HCT116 (cell line): ENCODE measurements around the gene RALGAPA1. TPM values are rescaled to one million over a fixed set of nuclear protein-coding genes. Genes with fewer than 3 reads are reported as not detected.

Source experiments
- ATAC-seq: fragments of 200-7000 bp; cut with Tn5 transposase; 2 replicates; pipeline ENCODE4 v1.9.1; 2020; ENCODE audit warnings: mild to moderate bottlenecking, moderate library complexity
- BruUV-seq: library from RNA; stranded (reverse); fragments of 400-500 nt; replicated peaks from 2 replicates; lab custom pipeline; 2021; lab: Mats Ljungman, UMichigan
- CTCF ChIA-PET: fragments of 300-600 bp; sonication (Branson Sonifier 250); formaldehyde crosslinking; loops from one replicate; lab custom pipeline; 2021; ENCODE audit warnings: antibody characterized with exemption; lab: Charles Lee
- POLR2A ChIA-PET: fragments of 300-600, 350-600 bp; sonication (Branson Sonifier 250); formaldehyde crosslinking; loops from one replicate; lab custom pipeline; 2021; ENCODE audit warnings: antibody characterized with exemption; lab: Charles Lee
- RAD21 ChIA-PET, 2 experiments: fragments of 300-600 bp; sonication (Branson Sonifier 250); formaldehyde crosslinking; loops; one replicate each; lab custom pipeline; 2023; ENCODE audit warnings: low total read pairs in 2 of 2; ENCODE audit not compliant: uncharacterized antibody in 2 of 2, unreplicated experiment in 2 of 2, low non-redundant PET in 1 of 2; lab: Charles Lee
- DNase-seq: peaks from one replicate; pipeline ENCODE4 v3.0.0-alpha.2; 2010; ENCODE audit warnings: low read depth, low spot score
- H2AFZ ChIP-seq: fragments of 200-600 bp; shearing (Covaris generic), sonication (generic); 2 replicates; pipeline ENCODE4 v1.6.1; 2017; ENCODE audit warnings: low read depth, mixed run types, mixed read lengths, antibody characterized with exemption, low read length; ENCODE audit not compliant: poor library complexity, severe bottlenecking
- H3K27ac ChIP-seq: 2 replicates; pipeline ENCODE4 v1.5.1; 2012; ENCODE audit warnings: low read depth, low read length
- H3K27me3 ChIP-seq: fragments of 200-600 bp; sonication (generic); 2 replicates; pipeline ENCODE4 v1.6.1; 2016; ENCODE audit warnings: mixed run types, low read length, mixed read lengths; ENCODE audit not compliant: insufficient read depth
- H3K36me3 ChIP-seq, 2 experiments: fragments of 200-500 bp in 1 of 2; fragments of 200-600 bp in 1 of 2; sonication (Bioruptor generic) in 1 of 2; sonication (generic) in 1 of 2; 2 replicates each; pipeline versions ENCODE4 v1.5.1 to v1.6.1; 2014 to 2016; ENCODE audit warnings: low read length in 2 of 2, inconsistent platforms in 1 of 2, mixed read lengths in 1 of 2, mixed run types in 1 of 2; ENCODE audit not compliant: insufficient read depth in 2 of 2, control insufficient read depth in 1 of 2
- H3K4me1 ChIP-seq, 2 experiments: fragments of 200-600 bp in 1 of 2; sonication (generic) in 1 of 2; 2 replicates each; pipeline versions ENCODE4 v1.5.1 to v1.6.1; 2012 to 2017; ENCODE audit warnings: low read length in 2 of 2, inconsistent platforms in 1 of 2, mild to moderate bottlenecking in 1 of 2, mixed read lengths in 1 of 2, mixed run types in 1 of 2, moderate library complexity in 1 of 2; ENCODE audit not compliant: insufficient read depth in 2 of 2, control insufficient read depth in 1 of 2
- H3K4me2 ChIP-seq: fragments of 200-600 bp; sonication (generic); 2 replicates; pipeline ENCODE4 v1.6.1; 2017; ENCODE audit warnings: mixed run types, low read length, mixed read lengths
- H3K4me3 ChIP-seq, 2 experiments: fragments of 200-600 bp in 1 of 2; sonication (generic) in 1 of 2; replicated peaks in 1 of 2; 2 replicates each; pipeline ENCODE4 v1.5.1; 2011 to 2016; ENCODE audit warnings: low read length in 2 of 2, control low read depth in 1 of 2, low read depth in 1 of 2, mild to moderate bottlenecking in 1 of 2, mixed read lengths in 1 of 2, mixed run types in 1 of 2
- H3K79me2 ChIP-seq: fragments of 200-600 bp; sonication (generic); 2 replicates; pipeline ENCODE4 v1.6.1; 2017; ENCODE audit warnings: mild to moderate bottlenecking, mixed run types, low read length, moderate library complexity, mixed read lengths; ENCODE audit not compliant: insufficient read depth
- H3K9ac ChIP-seq: fragments of 200-600 bp; sonication (generic); 2 replicates; pipeline ENCODE4 v1.6.1; 2016; ENCODE audit warnings: low read length, mixed read lengths
- H3K9me2 ChIP-seq: fragments of 200-600 bp; sonication (generic), shearing (Covaris generic); 2 replicates; pipeline ENCODE4 v1.6.1; 2017; ENCODE audit warnings: mixed run types, mild to moderate bottlenecking, moderate library complexity; ENCODE audit not compliant: insufficient read depth
- H3K9me3 ChIP-seq, 2 experiments: fragments of 200-500 bp in 1 of 2; fragments of 200-600 bp in 1 of 2; sonication (Bioruptor generic) in 1 of 2; sonication (generic) in 1 of 2; 2 replicates each; pipeline ENCODE4 v1.6.1; 2014 to 2017; ENCODE audit warnings: low read length in 2 of 2, mixed read lengths in 2 of 2, inconsistent platforms in 1 of 2, low read depth in 1 of 2, mild to moderate bottlenecking in 1 of 2, mixed run types in 1 of 2, moderate library complexity in 1 of 2; ENCODE audit not compliant: control insufficient read depth in 1 of 2, insufficient read depth in 1 of 2
- H4K20me1 ChIP-seq: fragments of 200-600 bp; sonication (generic), shearing (Covaris generic); 2 replicates; pipeline ENCODE4 v1.6.1; 2017; ENCODE audit warnings: mixed run types, mild to moderate bottlenecking, moderate library complexity; ENCODE audit not compliant: insufficient read depth
- CBX3 ChIP-seq: IDR thresholded peaks from 2 replicates; pipeline ENCODE4 v1.6.1; 2012; ENCODE audit warnings: low read depth
- EZH2phosphoT487 ChIP-seq: fragments of 200-600 bp; IDR thresholded peaks from 2 replicates; pipeline ENCODE4 v1.6.1; 2018; ENCODE audit warnings: antibody characterized with exemption, borderline replicate concordance
- FOSL1 ChIP-seq: IDR thresholded peaks from 2 replicates; pipeline ENCODE4 v1.6.1; 2012; ENCODE audit warnings: low read depth
- POLR2AphosphoS5 ChIP-seq: IDR thresholded peaks from 2 replicates; pipeline ENCODE4 v1.6.1; 2011; ENCODE audit warnings: mild to moderate bottlenecking, low read depth, low read length, moderate library complexity
- RAD21 ChIP-seq: IDR thresholded peaks from 2 replicates; pipeline ENCODE4 v1.6.1; 2012; ENCODE audit warnings: low read depth, mild to moderate bottlenecking
- SIN3A ChIP-seq: IDR thresholded peaks from 2 replicates; pipeline ENCODE4 v1.6.1; 2012; ENCODE audit warnings: low read depth
- SP1 ChIP-seq: IDR thresholded peaks from 2 replicates; pipeline ENCODE4 v1.6.1; 2012; ENCODE audit warnings: low read depth
- TCF7L2 ChIP-seq: IDR thresholded peaks from 2 replicates; pipeline ENCODE4 v1.7.0; 2011; ENCODE audit warnings: borderline replicate concordance, inconsistent platforms; ENCODE audit not compliant: insufficient read depth, insufficient read length; ENCODE audit errors: extremely low read depth
- YY1 ChIP-seq: IDR thresholded peaks from 2 replicates; pipeline ENCODE4 v1.6.1; 2011; ENCODE audit warnings: low read length, low read depth, moderate library complexity, mild to moderate bottlenecking; ENCODE audit not compliant: insufficient replicate concordance; ENCODE audit errors: extremely low read depth
- ZNF274 ChIP-seq: fragments of 200-500 bp; sonication (Bioruptor generic); IDR thresholded peaks from 2 replicates; pipeline ENCODE4 v1.6.1; 2014; ENCODE audit warnings: mild to moderate bottlenecking, low read depth, low read length, inconsistent platforms
- intact Hi-C: fragments of 100-400 bp; cut with micrococcal nuclease; formaldehyde crosslinking; loops from 2 replicates; pipeline ENCODE4 v1.10.0; 2022
- total RNA-seq: library from RNA; stranded (reverse); gene quantifications from one replicate; pipeline ENCODE4 v1.2.1, GENCODE V29; 2021; ENCODE audit not compliant: unreplicated experiment
- TF ChIP-seq, protein P1 (sequence below): IDR thresholded peaks from 2 replicates; pipeline ENCODE4 v1.6.1; 2012

The RALGAPA1 gene
- total RNA-seq, 1 experiment from 2014 or later = 29.3 TPM

DNA sequence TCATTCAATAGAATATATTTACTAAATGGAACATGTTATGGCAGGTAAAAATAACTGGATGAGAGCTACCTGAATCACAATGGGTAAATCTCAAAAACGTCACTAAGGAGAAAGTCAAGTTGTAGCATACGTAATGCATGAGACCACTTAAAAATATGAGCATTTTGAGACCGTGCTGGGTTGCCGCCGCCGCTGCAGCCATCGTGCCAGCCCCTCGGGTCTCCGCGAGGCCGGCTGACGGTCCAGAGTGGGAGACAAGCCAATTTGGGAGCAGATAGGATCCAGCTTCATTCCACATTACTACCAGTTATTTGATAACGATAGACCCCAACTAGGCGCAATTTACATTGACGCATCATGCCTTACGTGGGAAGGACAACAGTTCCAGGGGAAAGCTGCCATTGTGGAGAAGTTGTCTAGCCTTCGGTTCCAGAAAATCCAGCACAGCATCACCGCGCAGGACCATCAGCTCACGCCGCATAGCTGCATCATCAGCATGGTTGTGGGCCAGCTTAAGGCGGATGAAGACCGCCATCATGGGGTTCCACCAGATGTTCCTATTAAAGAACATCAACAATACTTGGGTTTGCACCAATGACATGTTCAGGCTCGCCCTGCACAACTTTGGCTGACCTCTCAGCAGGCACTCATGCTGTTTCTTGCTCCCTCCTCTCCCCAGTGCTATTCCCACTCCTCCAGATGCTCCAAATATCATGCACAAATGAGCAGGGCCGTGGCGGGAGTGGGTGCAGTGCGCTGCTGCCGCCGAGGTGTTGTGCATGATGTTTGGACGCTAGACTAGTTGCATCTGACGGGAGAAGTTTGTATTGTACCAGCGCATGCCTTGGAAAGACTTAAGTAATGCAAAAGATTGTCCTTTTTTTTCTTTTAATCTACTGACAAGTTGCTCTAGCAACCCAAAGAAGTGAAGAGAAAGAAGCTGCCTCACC lies 10.8 kb upstream of the RALGAPA1 start:
- H3K9ac ChIP-seq = no peak overlapping the region
- H3K4me2 ChIP-seq = no peak overlapping the region
- H3K79me2 ChIP-seq = no peaks in the 10 kb centered on the region
- ChIA-PET POLR2A (no interaction called here), CTCF (no interaction called here), RAD21 (no interaction called here)
- H3K9me2 ChIP-seq = no peaks in the 10 kb centered on the region
- H3K36me3 ChIP-seq = no peaks in the 10 kb centered on the region
- no peaks in the 10 kb centered on the region for H3K27me3 ChIP-seq
- no peaks in the 10 kb centered on the region for H3K9me3 ChIP-seq
- no peak overlapping the region for H3K4me3 ChIP-seq
- no TSS peak for BruUV-seq
- H4K20me1 ChIP-seq = no peaks in the 10 kb centered on the region
- no peak for TF ChIP-seq CBX3
- TF ChIP-seq EZH2phosphoT487 = no peak
- no peak for TF ChIP-seq RAD21
- no peak for TF ChIP-seq TCF7L2
- TF ChIP-seq SP1 = no peak
- no peak for TF ChIP-seq FOSL1
- TF ChIP-seq ZNF274 = no peak
- TF ChIP-seq YY1 = no peak
- no peak for TF ChIP-seq POLR2AphosphoS5
- TF ChIP-seq SIN3A = no peak
- TF ChIP-seq, protein P1, sequence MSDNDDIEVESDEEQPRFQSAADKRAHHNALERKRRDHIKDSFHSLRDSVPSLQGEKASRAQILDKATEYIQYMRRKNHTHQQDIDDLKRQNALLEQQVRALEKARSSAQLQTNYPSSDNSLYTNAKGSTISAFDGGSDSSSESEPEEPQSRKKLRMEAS = no peak
- no peak for DNase-seq
- no peak overlapping the region for H3K27ac ChIP-seq
- no peak overlapping the region for H2AFZ ChIP-seq
- peaks cover 0 to 6% of the 10 kb centered on the region in 2 experiments; a peak in 1 of 4 replicates for H3K4me1 ChIP-seq
- intact Hi-C loops = loop anchor here (5.0 to 10.0 kb wide), 2 partner anchors 398 to 695 kb away; partner anchors contain the start of genes PPP2R3C and PRORP
- no peak for ATAC-seq
